Jurkat, Clone E6-1 (cell line): Measurements from ENCODE around the gene ATOH8.
A peak's percentile ranks its signal among the peaks of the same experiment; 100 is the strongest.

ENCODE experiments used
- DNase-seq: peaks from one replicate; pipeline ENCODE4 v3.0.0-alpha.2; 2011; ENCODE audit warnings: low read depth, low spot score
- H3K4me3 ChIP-seq: 2 replicates; pipeline ENCODE4 v1.5.1; 2011; ENCODE audit warnings: mild to moderate bottlenecking, low read length, control low read depth, moderate library complexity

ATOH8 gene

DNA sequence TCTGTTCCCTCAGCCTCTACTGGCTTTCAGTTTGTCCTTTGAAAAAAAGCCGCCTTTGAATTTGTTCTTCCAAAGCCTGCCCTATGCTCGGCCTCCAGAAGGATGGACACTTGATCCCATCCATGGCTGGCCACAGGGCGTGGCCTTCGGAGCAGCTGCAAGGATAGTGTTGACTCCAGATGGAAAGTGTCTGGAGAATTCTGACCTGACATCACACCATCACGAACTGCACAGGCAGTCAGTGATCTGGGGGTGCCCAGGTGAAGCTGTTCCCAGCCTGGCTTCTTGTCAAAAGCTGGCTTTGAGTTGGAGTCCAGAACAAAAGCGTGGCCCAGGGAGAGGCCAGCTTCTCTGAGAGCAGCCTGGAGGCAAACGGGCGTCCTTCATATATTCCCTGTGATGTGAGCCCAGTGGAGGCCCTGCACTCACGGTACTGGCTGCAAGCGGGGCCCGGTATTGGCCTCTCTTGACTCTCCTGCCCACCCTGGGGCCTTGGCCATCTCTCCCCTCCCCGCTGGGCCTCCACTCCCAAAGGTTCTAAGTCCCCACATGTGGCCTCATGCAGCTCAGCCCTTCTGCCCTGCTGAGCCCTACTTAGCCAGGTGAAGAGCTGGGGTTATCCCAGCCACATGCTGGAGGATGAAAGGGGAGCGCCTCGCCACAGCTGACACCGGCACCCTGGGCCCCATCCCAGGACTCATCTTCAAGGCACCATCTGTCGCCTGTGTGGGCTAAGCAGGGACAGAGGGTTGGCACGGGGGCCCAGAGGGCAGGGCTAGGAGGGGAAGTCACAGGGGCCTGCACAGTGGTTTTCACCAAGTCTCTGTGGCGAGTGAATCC lies 20.4 kb upstream of the ATOH8 start:
- no peak overlapping the region for H3K4me3 ChIP-seq
- peak; percentile 53 for DNase-seq

DNA sequence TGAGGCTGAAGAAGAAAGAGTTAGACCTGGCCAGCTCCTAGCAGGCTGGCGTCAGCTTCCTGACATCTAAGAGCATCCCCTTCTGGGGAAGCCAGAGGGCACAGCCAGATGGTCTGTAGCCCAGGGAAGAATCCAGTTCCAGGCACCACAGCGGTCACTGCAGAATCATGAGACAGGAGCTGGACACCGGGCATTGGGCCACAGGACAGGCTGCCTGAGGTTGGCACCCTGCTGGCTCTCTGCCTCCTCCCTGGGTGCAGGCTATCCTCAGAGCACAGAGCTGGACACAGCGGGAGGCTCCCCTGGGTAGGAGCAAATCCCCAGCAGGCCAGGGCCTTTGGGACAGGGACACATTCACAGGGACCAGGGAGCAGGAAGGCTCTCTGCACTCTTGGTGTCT lies 19.8 kb upstream of the ATOH8 start:
- no peak for DNase-seq
- H3K4me3 ChIP-seq, result no peak overlapping the region

DNA sequence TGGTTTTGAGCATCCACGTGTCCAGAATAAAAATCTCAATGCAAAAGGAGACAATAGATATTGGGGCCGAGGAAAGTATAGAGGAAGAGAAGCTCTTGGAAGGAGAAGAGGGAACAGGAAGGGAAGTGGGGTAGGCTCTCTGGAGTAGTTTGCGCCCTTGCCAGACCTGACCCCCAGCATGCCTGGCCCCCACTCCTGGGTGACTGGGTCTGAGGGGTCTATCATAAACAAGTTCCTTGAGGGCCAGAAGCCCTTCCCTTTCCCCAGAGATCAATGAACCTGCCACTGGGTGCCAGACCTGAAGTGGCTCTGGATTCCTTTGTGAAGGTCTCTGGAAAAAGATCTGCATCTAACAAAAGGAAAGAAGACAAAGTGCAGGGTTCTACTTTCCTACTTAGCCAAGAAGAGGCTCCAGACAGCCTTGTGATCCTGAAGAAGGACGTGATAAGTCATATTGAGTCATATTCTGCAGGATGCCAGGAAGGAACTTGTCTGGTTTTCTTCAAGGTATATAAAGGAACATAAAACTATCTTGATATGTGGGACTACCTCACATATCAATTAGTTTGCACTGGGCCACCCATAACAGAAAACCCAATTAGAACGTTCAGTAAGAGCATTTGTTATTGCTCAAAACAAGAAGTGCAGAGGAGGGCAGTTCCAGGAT lies 18.7 kb upstream of the ATOH8 start:
- no peak for DNase-seq
- H3K4me3 ChIP-seq, result no peak overlapping the region

DNA sequence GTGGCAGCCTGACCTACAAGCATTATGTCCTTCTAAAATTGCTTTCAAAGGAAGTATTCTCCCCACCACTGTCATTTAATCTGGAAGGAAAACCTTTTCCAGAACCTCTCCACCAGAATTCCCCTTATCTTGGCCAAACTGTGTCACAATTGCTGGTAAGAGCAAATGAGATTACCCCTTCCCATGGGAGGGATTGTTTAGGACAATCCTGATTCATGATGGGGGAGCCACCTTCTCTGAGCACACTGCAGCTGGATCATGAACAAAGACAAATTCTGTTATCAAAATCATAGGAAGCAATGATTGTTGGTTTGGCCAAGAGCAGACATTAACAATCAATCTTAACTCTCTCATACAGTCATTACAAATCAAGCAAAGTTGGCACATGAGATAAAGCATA lies 18.1 kb upstream of the ATOH8 start:
- no peak overlapping the region for H3K4me3 ChIP-seq
- no peak for DNase-seq

DNA sequence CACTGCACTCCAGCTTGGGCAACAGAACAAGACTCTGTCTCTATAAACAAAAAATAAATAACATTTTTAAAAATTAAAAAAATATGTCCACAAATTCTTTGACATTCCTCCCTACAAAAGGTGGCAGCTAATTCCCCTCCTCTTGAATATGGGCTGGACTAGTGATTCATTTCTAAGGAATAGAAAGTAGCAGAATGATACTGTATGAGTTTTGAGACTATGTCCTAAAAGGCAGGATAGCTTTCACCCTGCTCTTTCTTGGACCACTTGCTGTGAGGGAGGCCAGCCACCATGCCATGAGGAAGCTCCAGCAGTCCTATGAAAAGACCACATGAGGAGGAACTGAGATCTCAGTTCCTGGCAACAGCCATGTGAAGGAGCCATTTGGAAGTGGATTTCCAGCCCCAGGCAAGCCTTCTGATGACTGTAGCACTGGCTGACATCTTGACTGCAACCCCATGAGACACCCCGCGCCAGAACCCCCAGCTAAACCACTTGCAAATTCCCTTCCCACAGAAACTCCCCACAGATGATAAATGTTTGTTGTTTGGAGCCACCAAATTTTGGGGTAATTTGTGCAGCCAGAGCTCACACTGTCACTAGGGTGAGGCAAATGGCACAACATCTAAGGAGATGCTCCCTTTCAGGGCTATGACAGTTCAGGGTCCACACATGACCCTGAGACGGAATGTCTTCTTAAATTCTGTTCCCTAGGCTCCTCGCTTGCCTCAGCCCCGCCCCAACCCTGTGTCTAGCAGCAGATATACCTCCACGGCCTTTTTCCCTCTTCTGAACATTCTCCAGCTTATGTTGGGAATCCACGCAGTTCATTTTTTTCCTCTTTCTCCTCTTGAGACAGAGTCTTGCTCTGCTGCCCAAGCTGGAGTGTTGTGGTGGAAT lies 17.1 kb upstream of the ATOH8 start:
- H3K4me3 ChIP-seq, result no peak overlapping the region
- DNase-seq, result no peak

DNA sequence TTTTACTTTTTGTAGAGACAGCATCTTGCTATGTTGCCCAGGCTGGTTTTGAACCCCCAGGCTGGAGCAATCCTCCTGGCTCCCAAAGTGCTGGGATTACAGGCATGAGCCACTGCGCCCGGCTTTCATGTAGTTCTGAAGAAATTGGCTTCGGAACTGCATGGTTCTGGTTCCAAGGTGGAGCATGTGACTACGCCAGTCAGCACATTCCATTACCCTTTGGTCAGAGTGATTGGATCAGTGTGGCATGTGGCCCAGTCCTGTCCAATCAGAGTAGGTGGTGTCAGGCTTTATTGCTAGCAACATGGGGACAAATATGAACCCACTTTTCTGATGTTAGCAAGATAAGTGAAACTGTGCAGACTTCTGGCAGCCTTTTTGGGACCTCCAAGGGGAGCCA lies 16.3 kb upstream of the ATOH8 start:
- no peak for DNase-seq
- no peak overlapping the region for H3K4me3 ChIP-seq

DNA sequence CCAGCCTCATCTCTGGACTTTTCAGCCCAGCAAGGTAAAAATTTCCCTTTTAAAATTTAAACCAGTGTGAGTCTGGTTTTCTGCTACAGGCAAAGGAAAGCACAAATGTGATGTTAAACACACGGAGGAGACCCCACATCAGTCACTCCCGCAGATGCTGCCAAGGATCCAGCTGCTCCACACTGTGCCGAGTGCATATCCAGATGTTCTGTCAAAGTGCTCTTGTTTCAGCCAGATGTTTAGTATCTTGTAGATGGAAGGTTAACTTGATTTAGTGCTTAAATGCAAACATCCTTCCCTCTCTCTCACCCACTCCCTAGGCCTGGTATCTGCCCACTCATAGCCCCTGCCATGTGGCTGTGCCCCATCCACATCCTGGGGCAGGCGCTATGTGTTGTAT lies 15.8 kb upstream of the ATOH8 start:
- H3K4me3 ChIP-seq, result no peak overlapping the region
- no peak for DNase-seq

DNA sequence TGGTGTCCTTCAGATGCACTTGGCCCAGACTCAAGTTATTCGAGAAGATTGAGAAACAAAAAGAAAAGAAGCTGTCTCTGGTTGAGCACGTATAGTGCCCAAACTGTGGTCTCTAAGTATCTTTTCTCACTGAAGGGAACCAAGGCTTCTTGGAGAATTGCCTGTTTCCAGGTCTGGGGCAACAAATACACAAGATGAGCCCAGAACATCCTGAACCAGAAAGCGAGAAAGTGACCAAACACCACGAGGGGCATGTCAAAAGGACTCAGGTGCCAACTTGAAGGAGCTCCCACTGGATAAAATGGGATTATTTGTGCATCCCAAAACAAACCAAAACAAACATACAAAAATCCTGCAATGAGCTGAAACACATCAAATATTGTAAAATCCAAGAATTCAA lies 13.6 kb upstream of the ATOH8 start:
- no peak overlapping the region for H3K4me3 ChIP-seq
- DNase-seq, result no peak

DNA sequence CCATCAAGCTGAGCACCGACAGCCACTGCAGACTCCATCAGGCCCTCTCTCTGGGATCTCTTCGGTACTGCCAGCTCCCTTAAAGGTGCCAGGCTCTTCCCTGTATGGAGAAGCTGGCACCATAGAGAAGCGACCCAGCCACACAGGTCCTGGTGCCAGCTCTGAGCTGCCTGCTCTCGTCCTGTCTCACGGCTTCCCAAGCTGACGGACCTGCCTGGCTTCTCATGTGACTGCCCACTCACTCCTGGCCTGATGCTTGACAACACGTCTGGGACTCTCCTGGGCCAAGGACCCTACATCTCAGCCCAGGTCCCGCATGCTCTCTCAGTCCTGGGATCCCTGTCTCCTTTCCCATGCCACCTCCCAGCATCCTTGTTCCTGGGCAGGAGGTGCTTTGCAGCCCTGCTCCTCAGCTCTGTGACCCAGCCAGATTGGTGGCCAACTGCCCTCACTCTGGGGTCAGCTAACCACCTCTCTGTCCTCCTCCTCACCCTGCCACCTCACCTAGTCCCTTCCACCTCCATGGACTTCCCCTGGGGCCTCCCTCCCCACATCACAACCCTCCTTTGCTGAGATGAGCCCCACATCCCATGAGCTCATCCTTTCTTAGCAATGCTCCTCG lies 12.5 kb upstream of the ATOH8 start:
- no peak for DNase-seq

DNA sequence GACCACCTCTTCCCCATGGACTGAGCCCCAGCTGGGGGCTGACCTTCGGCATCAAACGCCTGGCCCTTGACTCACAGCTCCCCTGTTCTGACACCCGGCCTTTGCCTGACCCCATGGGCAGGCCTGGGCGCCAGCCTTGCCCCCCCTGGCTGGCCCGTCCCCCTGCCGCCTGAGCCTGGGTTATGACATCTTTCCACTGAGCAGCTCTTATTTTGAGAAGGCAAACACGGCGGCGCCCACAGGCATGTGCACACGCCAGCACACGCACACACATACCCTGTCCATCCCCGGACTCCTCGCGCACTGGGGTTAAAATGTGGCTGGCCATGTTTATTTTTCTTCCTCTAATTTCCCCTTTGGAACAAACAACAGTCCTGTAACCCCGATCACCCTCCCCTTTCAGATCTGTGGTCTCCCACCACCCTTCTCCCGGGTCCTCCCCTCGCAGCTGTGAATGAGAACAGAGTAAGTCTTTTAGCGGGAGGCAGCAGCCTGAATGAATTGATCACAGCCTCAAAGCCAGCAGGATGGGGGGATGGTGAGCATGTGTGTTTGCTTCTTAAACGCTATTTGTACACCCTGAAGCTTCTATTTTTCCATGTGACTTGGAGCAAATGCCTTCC lies 11.8 kb upstream of the ATOH8 start:
- DNase-seq, result peak; percentile 24
- no peak overlapping the region for H3K4me3 ChIP-seq

More for the DNA sequence above, 12.5 kb upstream of the ATOH8 start:
- no peak overlapping the region for H3K4me3 ChIP-seq

DNA sequence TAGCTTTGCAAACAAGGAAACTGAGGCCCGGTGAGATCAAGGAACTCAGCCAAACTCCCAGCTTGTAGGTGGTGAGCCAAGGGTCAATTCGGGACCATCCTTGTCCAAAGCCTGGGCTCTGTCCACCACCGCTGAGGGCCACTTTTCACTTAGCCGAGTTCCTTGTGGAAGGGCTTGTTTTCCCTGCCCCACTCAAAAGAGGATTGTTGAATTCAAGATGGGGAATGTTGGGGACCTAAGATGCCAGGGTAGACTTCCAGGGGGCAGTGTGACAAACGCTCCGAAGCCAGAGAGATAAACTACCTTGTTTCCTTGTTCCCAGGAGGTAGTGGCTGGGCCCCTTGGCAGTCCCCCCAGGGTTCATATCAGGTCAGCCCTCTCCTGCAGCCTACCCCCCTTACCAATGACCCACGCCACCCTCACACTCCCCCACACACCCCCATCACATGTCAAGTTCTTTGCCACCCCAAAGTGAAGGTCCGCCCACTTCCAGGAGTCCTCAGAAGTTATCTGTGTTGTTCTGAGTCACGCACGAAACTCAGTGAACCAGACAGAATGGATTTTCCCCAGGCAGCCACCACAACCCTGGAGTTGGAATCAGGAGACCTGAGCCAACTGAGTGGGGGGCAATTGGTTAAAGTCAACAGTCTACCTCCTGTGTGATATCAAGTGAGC lies 10.3 kb upstream of the ATOH8 start:
- no peak for DNase-seq
- no peak overlapping the region for H3K4me3 ChIP-seq

DNA sequence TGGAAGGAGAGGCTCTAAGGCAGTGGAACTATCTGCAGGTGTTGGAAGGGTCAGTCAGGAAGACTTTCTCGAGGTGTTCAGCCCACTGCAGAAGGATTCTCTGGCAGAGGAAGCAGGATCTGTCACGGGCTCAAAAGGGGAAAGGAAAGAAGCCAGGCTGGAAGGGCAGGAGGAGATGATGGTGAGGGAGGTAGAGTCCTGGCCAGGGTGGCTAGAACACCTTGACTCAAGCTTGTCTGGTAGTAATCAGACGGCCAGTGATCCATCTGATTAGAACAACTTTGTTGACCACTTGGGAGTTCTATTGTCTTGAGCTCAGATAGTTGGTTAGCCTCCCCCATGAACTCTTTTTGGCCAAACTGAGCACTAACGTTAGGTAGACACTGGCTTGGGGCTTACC lies 9.7 kb upstream of the ATOH8 start:
- no peak overlapping the region for H3K4me3 ChIP-seq
- DNase-seq, result no peak

DNA sequence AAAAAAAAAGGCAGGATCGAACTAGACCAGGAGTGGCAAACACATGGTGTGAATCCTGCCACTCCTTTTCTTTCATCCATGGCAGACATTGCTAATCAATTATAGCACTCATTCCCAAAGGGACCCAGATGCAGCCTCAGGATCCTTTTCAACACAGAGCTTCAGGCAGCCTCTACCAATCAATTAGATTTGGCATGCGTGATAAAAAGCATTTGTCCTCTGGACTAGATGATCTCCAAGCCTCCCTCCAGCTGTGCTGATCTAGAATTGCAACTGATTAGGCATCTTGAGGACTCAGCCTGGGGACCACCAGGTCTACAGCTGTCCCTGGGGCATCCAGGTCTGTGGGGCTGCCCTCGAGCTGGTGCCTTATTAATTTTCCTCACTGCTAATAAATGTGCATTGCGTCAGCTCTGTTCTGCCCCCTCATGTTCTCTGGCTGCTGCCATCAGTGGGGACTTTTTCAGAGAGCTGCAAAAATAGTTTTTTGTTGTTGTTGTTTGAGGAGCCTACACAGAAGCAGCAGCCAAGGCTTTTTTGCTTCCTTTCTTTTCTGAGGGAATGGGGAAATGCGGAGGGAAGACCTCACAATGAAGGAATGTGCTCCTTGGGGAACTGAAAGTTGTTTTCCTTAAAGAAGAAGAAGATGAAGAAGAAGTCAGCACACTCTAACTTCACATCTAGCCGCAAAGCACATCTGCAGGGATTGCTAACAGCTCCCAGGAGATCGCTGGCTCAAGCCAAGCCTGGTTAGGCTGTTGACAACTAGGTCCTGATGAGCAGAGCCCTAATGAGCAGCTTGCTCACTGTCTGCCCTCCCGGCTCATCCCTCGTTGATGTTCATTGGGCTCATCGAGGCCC lies 8.8 kb upstream of the ATOH8 start:
- no peak for DNase-seq
- H3K4me3 ChIP-seq, result no peak overlapping the region

DNA sequence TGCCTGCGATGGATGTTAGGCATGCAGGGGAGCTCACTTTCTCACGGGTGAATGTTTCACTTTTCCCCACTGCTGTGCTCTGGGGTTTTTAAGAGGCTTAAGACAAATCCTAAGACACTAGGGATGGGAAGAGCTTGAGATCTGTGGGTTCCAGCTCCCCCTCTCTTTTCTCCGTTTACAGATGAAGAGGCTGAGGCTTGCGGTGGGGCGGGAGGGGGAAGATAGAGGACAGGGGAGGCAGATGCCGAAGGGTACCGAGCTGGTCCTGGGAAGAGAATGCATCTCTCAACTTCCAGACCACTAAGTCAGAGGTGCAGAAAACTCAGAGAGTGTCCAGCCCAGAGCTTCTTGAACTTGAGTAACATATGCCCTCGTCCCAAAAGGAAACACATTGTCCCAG lies 8.2 kb upstream of the ATOH8 start:
- no peak overlapping the region for H3K4me3 ChIP-seq
- DNase-seq, result no peak

DNA sequence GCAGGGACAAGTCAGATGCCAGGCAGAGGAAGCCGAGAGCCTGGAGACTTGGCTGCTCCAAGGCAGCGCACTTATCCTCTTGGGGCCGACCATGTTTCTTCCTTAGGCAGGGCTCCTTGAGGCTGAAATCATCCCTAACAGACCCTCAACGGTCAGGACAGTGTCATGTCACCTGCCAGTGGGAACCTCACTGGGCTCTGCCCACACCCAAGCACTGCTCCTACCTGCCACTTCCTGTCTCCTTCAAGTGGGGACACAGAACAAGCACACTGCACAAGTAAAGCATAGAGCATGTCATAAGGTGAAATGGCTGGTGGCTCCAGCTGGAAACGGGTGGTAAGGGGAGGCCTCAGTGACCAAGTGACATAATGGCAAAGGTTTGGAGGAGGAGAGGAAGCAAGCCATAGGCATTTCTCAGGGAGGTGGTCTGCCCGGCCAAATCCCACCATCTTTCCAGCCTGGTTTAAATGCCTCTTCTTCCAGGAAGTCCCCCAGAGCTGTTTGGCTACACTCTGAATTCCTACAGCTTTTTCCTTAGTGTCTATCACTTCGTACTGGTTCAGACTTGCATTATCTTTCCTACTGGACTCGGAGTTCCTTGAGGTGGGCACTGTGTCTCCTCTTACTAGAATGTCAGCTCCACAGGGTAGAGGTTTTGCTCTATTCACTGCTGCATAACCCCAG lies 7.3 kb upstream of the ATOH8 start:
- no peak overlapping the region for H3K4me3 ChIP-seq
- DNase-seq, result no peak

DNA sequence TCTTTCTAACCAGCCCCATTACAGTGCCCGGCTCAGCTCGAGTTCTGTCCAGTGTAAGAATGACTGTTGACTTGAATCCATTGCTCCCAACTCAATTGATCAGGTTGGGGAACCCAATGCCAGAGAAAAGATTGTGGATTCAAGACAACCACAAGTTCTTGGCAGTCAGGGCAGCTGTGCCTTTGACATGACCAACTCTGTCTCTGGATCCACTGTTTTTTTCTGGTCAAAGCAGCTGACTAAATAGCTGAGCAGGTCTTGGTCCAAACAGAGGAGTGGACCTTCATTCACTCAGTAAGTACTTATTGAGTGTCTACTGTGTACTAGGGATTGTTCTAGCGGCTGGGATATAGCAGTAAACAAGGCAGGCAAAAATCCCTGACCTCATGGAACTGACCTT lies 6.3 kb upstream of the ATOH8 start:
- H3K4me3 ChIP-seq, result no peak overlapping the region
- no peak for DNase-seq

DNA sequence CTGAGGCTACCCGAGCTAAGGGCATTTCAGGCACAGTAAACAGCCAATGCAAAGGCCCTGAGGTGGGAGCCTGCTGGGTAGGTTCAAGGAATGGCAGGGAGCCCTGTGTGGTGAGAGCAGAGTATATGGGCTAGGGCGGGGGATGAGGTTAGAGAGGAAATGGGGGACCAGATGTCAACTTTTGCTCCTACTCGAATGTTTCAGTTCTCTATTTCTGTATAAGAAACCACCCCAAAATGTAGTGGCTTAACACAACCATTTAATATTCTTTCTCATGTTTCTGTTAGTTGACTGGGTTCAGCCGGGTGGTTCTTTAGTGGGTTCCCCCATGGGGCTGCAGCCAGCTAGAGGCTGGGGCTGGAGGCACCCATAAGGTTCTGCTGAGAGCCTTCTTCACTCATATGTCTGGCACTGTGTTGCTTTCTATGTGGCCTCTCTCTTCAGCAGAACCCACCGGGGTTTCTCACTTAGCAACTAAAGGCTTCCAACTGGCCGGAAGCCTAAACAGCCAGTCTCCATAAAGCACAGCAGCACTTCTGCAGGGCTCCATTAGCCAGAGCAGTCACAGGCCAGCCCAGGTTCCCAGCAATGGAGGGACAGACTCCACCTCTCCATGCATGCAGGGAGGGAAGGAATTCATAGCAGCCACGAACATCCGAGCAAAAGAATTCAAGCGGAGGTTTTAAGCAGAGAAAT lies 5.6 kb upstream of the ATOH8 start:
- no peak overlapping the region for H3K4me3 ChIP-seq
- DNase-seq, result no peak
